ENCODE data around the gene PRAME.

The PRAME gene

GRCh38 chr22:22576244-22576988 lies 17.4 kb upstream of the PRAME start:
- no peaks in the 10 kb centered on the region for H3K4me1 ChIP-seq (ENCODE audit: control insufficient read depth, insufficient read depth, low read length)
- no peak overlapping the region for H3K9ac ChIP-seq (ENCODE audit: low read length)
- no peak overlapping the region for H3K4me3 ChIP-seq (ENCODE audit: low read length)
- H3K9me3 ChIP-seq (ENCODE audit: control insufficient read depth, low read length), result no peaks in the 10 kb centered on the region
- peaks cover 5% of the 10 kb centered on the region for H3K27me3 ChIP-seq (ENCODE audit: control insufficient read depth, insufficient read depth, low read length)
- no peaks in the 10 kb centered on the region for H3K36me3 ChIP-seq (ENCODE audit: control insufficient read depth, insufficient read depth, low read length)

GRCh38 chr22:22574361-22574760 lies 15.3 kb upstream of the PRAME start:
- Histone ChIP-seq H3K9ac (ENCODE audit: low read length) (no peak overlapping the region), H3K27me3 (ENCODE audit: control insufficient read depth, insufficient read depth, low read length) (peaks cover 5% of the 10 kb centered on the region), H3K36me3 (ENCODE audit: control insufficient read depth, insufficient read depth, low read length) (no peaks in the 10 kb centered on the region), H3K4me3 (ENCODE audit: low read length) (no peak overlapping the region), H3K9me3 (ENCODE audit: control insufficient read depth, low read length) (no peaks in the 10 kb centered on the region), H3K4me1 (ENCODE audit: control insufficient read depth, insufficient read depth, low read length) (no peaks in the 10 kb centered on the region)

GRCh38 chr22:22573047-22573889 lies 14.2 kb upstream of the PRAME start:
- Histone ChIP-seq H3K27me3 (ENCODE audit: control insufficient read depth, insufficient read depth, low read length) (peaks cover 5% of the 10 kb centered on the region), H3K4me1 (ENCODE audit: control insufficient read depth, insufficient read depth, low read length) (no peaks in the 10 kb centered on the region), H3K9me3 (ENCODE audit: control insufficient read depth, low read length) (no peaks in the 10 kb centered on the region), H3K9ac (ENCODE audit: low read length) (no peak overlapping the region), H3K36me3 (ENCODE audit: control insufficient read depth, insufficient read depth, low read length) (no peaks in the 10 kb centered on the region), H3K4me3 (ENCODE audit: low read length) (no peak overlapping the region)

- H3K27me3 ChIP-seq (ENCODE audit: control insufficient read depth, insufficient read depth, low read length), result no peaks in the 10 kb centered on the region
- H3K9me3 ChIP-seq (ENCODE audit: control insufficient read depth, low read length), result no peaks in the 10 kb centered on the region
- no peaks in the 10 kb centered on the region for H3K36me3 ChIP-seq (ENCODE audit: control insufficient read depth, insufficient read depth, low read length)
- H3K4me3 ChIP-seq (ENCODE audit: low read length), result no peak overlapping the region
- H3K4me1 ChIP-seq (ENCODE audit: control insufficient read depth, insufficient read depth, low read length), result no peaks in the 10 kb centered on the region
- H3K9ac ChIP-seq (ENCODE audit: low read length), result no peak overlapping the region
Measured at GRCh38 chr22:22571862-22572261, 12.8 kb upstream of the PRAME start.

- no peaks in the 10 kb centered on the region for H3K27me3 ChIP-seq (ENCODE audit: control insufficient read depth, insufficient read depth, low read length)
- H3K9me3 ChIP-seq (ENCODE audit: control insufficient read depth, low read length), result no peaks in the 10 kb centered on the region
- no peaks in the 10 kb centered on the region for H3K36me3 ChIP-seq (ENCODE audit: control insufficient read depth, insufficient read depth, low read length)
- no peak overlapping the region for H3K4me3 ChIP-seq (ENCODE audit: low read length)
- no peak overlapping the region for H3K9ac ChIP-seq (ENCODE audit: low read length)
- no peaks in the 10 kb centered on the region for H3K4me1 ChIP-seq (ENCODE audit: control insufficient read depth, insufficient read depth, low read length)
Measured at GRCh38 chr22:22571429-22571828, 12.4 kb upstream of the PRAME start.

- H3K9ac ChIP-seq (ENCODE audit: low read length), result no peak overlapping the region
- no peaks in the 10 kb centered on the region for H3K27me3 ChIP-seq (ENCODE audit: control insufficient read depth, insufficient read depth, low read length)
Measured at GRCh38 chr22:22569218-22569617, 10.2 kb upstream of the PRAME start.

GRCh38 chr22:22565981-22566380 lies 6.9 kb upstream of the PRAME start:
- no peaks in the 10 kb centered on the region for H3K9me3 ChIP-seq (ENCODE audit: control insufficient read depth, low read length)
- H3K36me3 ChIP-seq (ENCODE audit: control insufficient read depth, insufficient read depth, low read length), result no peaks in the 10 kb centered on the region
- no peaks in the 10 kb centered on the region for H3K4me1 ChIP-seq (ENCODE audit: control insufficient read depth, insufficient read depth, low read length)
- H3K27me3 ChIP-seq (ENCODE audit: control insufficient read depth, insufficient read depth, low read length), result no peaks in the 10 kb centered on the region
- no peak overlapping the region for H3K4me3 ChIP-seq (ENCODE audit: low read length)
- H3K9ac ChIP-seq (ENCODE audit: low read length), result no peak overlapping the region

More at GRCh38 chr22:22569218-22569617, 10.2 kb upstream of the PRAME start:
- no peak overlapping the region for H3K4me3 ChIP-seq (ENCODE audit: low read length)
- no peaks in the 10 kb centered on the region for H3K36me3 ChIP-seq (ENCODE audit: control insufficient read depth, insufficient read depth, low read length)
- no peaks in the 10 kb centered on the region for H3K9me3 ChIP-seq (ENCODE audit: control insufficient read depth, low read length)
- H3K4me1 ChIP-seq (ENCODE audit: control insufficient read depth, insufficient read depth, low read length), result no peaks in the 10 kb centered on the region

- Histone ChIP-seq H3K9ac (ENCODE audit: low read length) (no peak overlapping the region), H3K9me3 (ENCODE audit: control insufficient read depth, low read length) (no peaks in the 10 kb centered on the region), H3K4me3 (ENCODE audit: low read length) (no peak overlapping the region)
Measured at GRCh38 chr22:22558071-22558971, 744 bp downstream of the PRAME start.

GRCh38 chr22:22556995-22557925 lies 1.8 kb downstream of the PRAME start:
- Histone ChIP-seq H3K4me3 (ENCODE audit: low read length) (no peak overlapping the region), H3K36me3 (ENCODE audit: control insufficient read depth, insufficient read depth, low read length) (no peaks in the 10 kb centered on the region), H3K9me3 (ENCODE audit: control insufficient read depth, low read length) (no peaks in the 10 kb centered on the region), H3K4me1 (ENCODE audit: control insufficient read depth, insufficient read depth, low read length) (peaks cover 4% of the 10 kb centered on the region), H3K27me3 (ENCODE audit: control insufficient read depth, insufficient read depth, low read length) (no peaks in the 10 kb centered on the region), H3K9ac (ENCODE audit: low read length) (no peak overlapping the region)

More at GRCh38 chr22:22558071-22558971, 744 bp downstream of the PRAME start:
- Histone ChIP-seq H3K36me3 (ENCODE audit: control insufficient read depth, insufficient read depth, low read length) (no peaks in the 10 kb centered on the region), H3K27me3 (ENCODE audit: control insufficient read depth, insufficient read depth, low read length) (no peaks in the 10 kb centered on the region), H3K4me1 (ENCODE audit: control insufficient read depth, insufficient read depth, low read length) (peaks cover 4% of the 10 kb centered on the region)

GRCh38 chr22:22556578-22556977 lies 2.5 kb downstream of the PRAME start:
- Histone ChIP-seq H3K27me3 (ENCODE audit: control insufficient read depth, insufficient read depth, low read length) (no peaks in the 10 kb centered on the region), H3K9me3 (ENCODE audit: control insufficient read depth, low read length) (no peaks in the 10 kb centered on the region), H3K4me1 (ENCODE audit: control insufficient read depth, insufficient read depth, low read length) (peaks cover 4% of the 10 kb centered on the region), H3K9ac (ENCODE audit: low read length) (no peak overlapping the region), H3K4me3 (ENCODE audit: low read length) (no peak overlapping the region), H3K36me3 (ENCODE audit: control insufficient read depth, insufficient read depth, low read length) (no peaks in the 10 kb centered on the region)

- Histone ChIP-seq H3K9me3 (ENCODE audit: control insufficient read depth, low read length) (no peaks in the 10 kb centered on the region), H3K36me3 (ENCODE audit: control insufficient read depth, insufficient read depth, low read length) (no peaks in the 10 kb centered on the region), H3K4me1 (ENCODE audit: control insufficient read depth, insufficient read depth, low read length) (peaks cover 4% of the 10 kb centered on the region), H3K9ac (ENCODE audit: low read length) (no peak overlapping the region), H3K27me3 (ENCODE audit: control insufficient read depth, insufficient read depth, low read length) (no peaks in the 10 kb centered on the region), H3K4me3 (ENCODE audit: low read length) (no peak overlapping the region)
Measured at GRCh38 chr22:22555596-22555995, 3.5 kb downstream of the PRAME start.

All from mucosa of stomach (tissue), 1 donor.